ENCODE measurements around the gene JAGN1.
"Not testable (repeated sequence)": the region's sequence is repeated elsewhere in the genome, so short reads cannot be mapped to it uniquely, and the experiment has no call there.

The JAGN1 gene

GRCh38 chr3:9918261-9919038 is 28.0 kb downstream of the JAGN1 start:
- no peak for DNase-seq (ENCODE audit: low read depth)

- DNase-seq (ENCODE audit: low read depth), result no peak
Measured at GRCh38 chr3:9928158-9928557, 37.7 kb downstream of the JAGN1 start.

- DNase-seq (ENCODE audit: low read depth), result no peak
Measured at GRCh38 chr3:9930804-9931418, 40.5 kb downstream of the JAGN1 start.

- no peak for DNase-seq (ENCODE audit: low read depth)
Measured at GRCh38 chr3:9932535-9932842, 42.1 kb downstream of the JAGN1 start.

- DNase-seq (ENCODE audit: low read depth), result peak; percentile 34
Measured at GRCh38 chr3:9932843-9933560, 42.6 kb downstream of the JAGN1 start.

GRCh38 chr3:9933561-9934234 is 43.3 kb downstream of the JAGN1 start, which contains the start of gene CRELD1:
CRELD1 (plus strand) TSS chr3:9933834; CDS start chr3:9934439, 605 bp downstream.
- DNase-seq (ENCODE audit: low read depth), result peak; percentile 69

GRCh38 chr3:9934235-9934621 is 43.8 kb downstream of the JAGN1 start:
- no peak for DNase-seq (ENCODE audit: low read depth)

GRCh38 chr3:9934993-9935392 is 44.6 kb downstream of the JAGN1 start:
- DNase-seq (ENCODE audit: low read depth), result no peak

- DNase-seq (ENCODE audit: low read depth), result no peak
Measured at GRCh38 chr3:9935966-9936510, 45.6 kb downstream of the JAGN1 start.

GRCh38 chr3:9937486-9938238 is 47.3 kb downstream of the JAGN1 start:
- DNase-seq (ENCODE audit: low read depth), result no peak

GRCh38 chr3:9938966-9939365 is 48.6 kb downstream of the JAGN1 start:
- no peak for DNase-seq (ENCODE audit: low read depth)

- DNase-seq (ENCODE audit: low read depth), result not testable (repeated sequence)
Measured at GRCh38 chr3:9939906-9940305, 49.5 kb downstream of the JAGN1 start.

- no peak for DNase-seq (ENCODE audit: low read depth)
Measured at GRCh38 chr3:9940746-9941145, 50.3 kb downstream of the JAGN1 start.

GRCh38 chr3:9942164-9942563 is 51.8 kb downstream of the JAGN1 start:
- DNase-seq (ENCODE audit: low read depth), result no peak

GRCh38 chr3:9942934-9943690 is 52.7 kb downstream of the JAGN1 start:
- DNase-seq (ENCODE audit: low read depth), result no peak

Data from GM04504 (cell line).